Erythroblast (primary cell): ENCODE results near the gene ABLIM2.

Experiments
- GATA1 ChIP-seq: IDR thresholded peaks from 2 replicates; pipeline ENCODE4 v1.6.1; 2011; ENCODE audit warnings: low read depth, mild to moderate bottlenecking, control low read depth, low read length, moderate library complexity
- POLR2A ChIP-seq: IDR thresholded peaks from 2 replicates; pipeline ENCODE4 v1.6.1; 2011; ENCODE audit warnings: mild to moderate bottlenecking, low read length

- TF ChIP-seq POLR2A, result no peak
- no peak for TF ChIP-seq GATA1
These were observed 42.7 kb upstream of the ABLIM2 start for GRCh38 chr4:8201321-8201781.
